Measurements from ENCODE around the gene JPH2.

- no peak for TF ChIP-seq CTCF (IDR thresholded peaks at IDR 0.05)
- TF ChIP-seq POLR2A (IDR thresholded peaks at IDR 0.05) = no peak
These were observed 114.6 kb downstream of the JPH2 start for GRCh38 chr20:44072384-44072783.
